Activated CD4-positive, alpha-beta T cell treated with anti-CD3 and anti-CD28 coated beads for 36 hours (primary cell): ENCODE results near the gene SPTBN5. TPM values are rescaled to one million over a fixed set of nuclear protein-coding genes. Genes with fewer than 3 reads are reported as not detected.

Experiments
- ATAC-seq: fragments of 200-7000 bp; cut with Tn5 transposase; one replicate; pipeline ENCODE4 v1.10.0; 2021; ENCODE audit warnings: mild to moderate bottlenecking, moderate library complexity
- CTCF ChIA-PET: fragments of 350-600 bp; sonication (Branson Sonifier 250); formaldehyde crosslinking; loops from one replicate; lab custom pipeline; 2021; ENCODE audit warnings: antibody characterized with exemption; lab: Charles Lee
- POLR2A ChIA-PET: fragments of 350-600 bp; sonication (Branson Sonifier 250); formaldehyde crosslinking; loops from one replicate; lab custom pipeline; 2021; ENCODE audit warnings: antibody characterized with exemption, inconsistent platforms; lab: Charles Lee
- DNase-seq: peaks from one replicate; pipeline ENCODE4 v3.0.0-alpha.2; 2020
- H3K27ac Mint-ChIP-seq: one replicate; pipeline ENCODE4 v1.8.0; 2021; ENCODE audit warnings: mixed read lengths
- H3K27me3 Mint-ChIP-seq: one replicate; pipeline ENCODE4 v1.8.0; 2021; ENCODE audit warnings: mixed read lengths
- H3K36me3 Mint-ChIP-seq: one replicate; pipeline ENCODE4 v1.8.0; 2021; ENCODE audit warnings: low read depth, mixed read lengths
- H3K4me1 Mint-ChIP-seq: one replicate; pipeline ENCODE4 v1.8.0; 2021; ENCODE audit warnings: mixed read lengths
- H3K4me3 Mint-ChIP-seq: one replicate; pipeline ENCODE4 v1.8.0; 2021; ENCODE audit warnings: mild to moderate bottlenecking, moderate library complexity, mixed read lengths
- H3K9me3 Mint-ChIP-seq: one replicate; pipeline ENCODE4 v1.8.0; 2021; ENCODE audit warnings: low read depth, mixed read lengths
- intact Hi-C, 2 experiments: fragments of 100-400 bp; cut with DNase I in 1 of 2; cut with micrococcal nuclease in 1 of 2; formaldehyde crosslinking; loops; one replicate each; pipeline versions ENCODE4 v1.14.2 to v1.15.1; 2022 to 2024; cut with DNase I, micrococcal nuclease
- total RNA-seq, 2 experiments: library from RNA; stranded (reverse); gene quantifications; one replicate each; pipeline ENCODE4 v1.2.3, GENCODE V29; 2021

The SPTBN5 gene
- total RNA-seq, 2 experiments from 2014 or later: 0.46 to 0.51 TPM

- POLR2A ChIA-PET: no interaction called here
- DNase-seq (no peak), ATAC-seq (no peak)
- no peak overlapping the region for H3K4me3 Mint-ChIP-seq
- no peaks in the 10 kb centered on the region for H3K27me3 Mint-ChIP-seq
- CTCF ChIA-PET: no interaction called here
- H3K36me3 Mint-ChIP-seq: peaks cover 6% of the 10 kb centered on the region
- intact Hi-C loops: no loop called here
- H3K4me1 Mint-ChIP-seq: peaks cover 4% of the 10 kb centered on the region
- H3K9me3 Mint-ChIP-seq: no peaks in the 10 kb centered on the region
- H3K27ac Mint-ChIP-seq: no peak overlapping the region
These were observed 50.3 kb downstream of the SPTBN5 start for GRCh38 chr15:41843571-41843970.

DNA sequence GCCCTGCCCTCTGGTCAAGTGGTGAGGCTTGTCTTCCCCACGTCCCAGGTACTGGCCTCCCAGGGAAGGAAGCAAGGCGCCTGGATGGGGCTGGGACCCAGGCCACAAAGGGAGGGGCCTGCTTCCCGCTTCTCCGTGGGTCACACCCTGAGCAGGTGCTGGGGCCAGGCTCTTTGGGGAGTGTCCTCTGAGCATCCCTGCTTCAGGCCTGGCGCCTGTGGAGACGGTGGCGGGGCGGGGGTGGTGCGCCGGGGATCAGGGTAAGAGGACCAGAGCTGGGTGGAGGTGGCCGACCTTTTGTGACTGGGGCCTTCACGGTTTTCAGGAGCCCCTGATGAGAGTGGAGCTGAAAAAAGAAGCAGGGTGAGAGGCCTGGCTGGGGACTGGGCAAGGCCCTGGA is 51.6 kb downstream of the SPTBN5 start:
- Mint-ChIP-seq H3K4me1 (no peaks in the 10 kb centered on the region), H3K4me3 (no peak overlapping the region), H3K27me3 (no peaks in the 10 kb centered on the region), H3K27ac (no peak overlapping the region), H3K9me3 (no peaks in the 10 kb centered on the region), H3K36me3 (peaks cover 4% of the 10 kb centered on the region)
- ATAC-seq: no peak
- POLR2A ChIA-PET: no interaction called here
- DNase-seq: no peak
- intact Hi-C loops: no loop called here
- CTCF ChIA-PET: no interaction called here

DNA sequence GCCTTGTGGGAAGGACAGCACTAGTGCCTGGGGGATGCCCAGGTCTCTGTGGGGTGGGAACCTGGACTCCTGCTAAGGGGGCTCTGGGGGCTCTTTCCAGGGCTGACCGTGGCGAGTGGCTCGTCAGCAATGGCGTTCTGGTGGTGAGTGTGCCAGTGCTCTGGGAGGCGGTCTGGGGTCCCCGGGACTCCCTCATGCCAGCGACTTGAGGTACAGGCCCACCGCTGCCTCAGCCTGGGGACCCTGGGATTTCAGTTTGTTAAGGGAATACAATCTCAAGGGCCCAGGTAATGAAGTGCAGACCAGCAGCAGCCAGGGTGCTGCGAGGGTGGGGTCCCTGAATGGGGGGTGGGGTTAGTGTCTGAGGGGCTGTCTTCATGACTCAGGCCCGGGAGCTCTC is 52.7 kb downstream of the SPTBN5 start:
- ChIA-PET CTCF (interaction anchor here (0.6 kb wide), 1 partner anchor 117 kb away, joined by 5 read pairs; no protein-coding TSS in a partner anchor), POLR2A (no interaction called here)
- Mint-ChIP-seq H3K9me3 (no peaks in the 10 kb centered on the region), H3K4me1 (no peaks in the 10 kb centered on the region), H3K27ac (no peak overlapping the region), H3K36me3 (peaks cover 6% of the 10 kb centered on the region), H3K4me3 (no peak overlapping the region), H3K27me3 (no peaks in the 10 kb centered on the region)
- intact Hi-C loops: no loop called here
- no peak for ATAC-seq
- no peak for DNase-seq

GRCh38 chr15:41840673-41841072 is 53.2 kb downstream of the SPTBN5 start:
- DNase-seq: no peak
- Mint-ChIP-seq H3K9me3 (no peaks in the 10 kb centered on the region), H3K36me3 (peaks cover 5% of the 10 kb centered on the region), H3K27ac (peak overlapping the region; percentile 25), H3K4me3 (no peak overlapping the region), H3K27me3 (no peaks in the 10 kb centered on the region), H3K4me1 (no peaks in the 10 kb centered on the region)
- no peak for ATAC-seq
- CTCF ChIA-PET: no interaction called here
- POLR2A ChIA-PET: no interaction called here
- intact Hi-C loops: no loop called here

DNA sequence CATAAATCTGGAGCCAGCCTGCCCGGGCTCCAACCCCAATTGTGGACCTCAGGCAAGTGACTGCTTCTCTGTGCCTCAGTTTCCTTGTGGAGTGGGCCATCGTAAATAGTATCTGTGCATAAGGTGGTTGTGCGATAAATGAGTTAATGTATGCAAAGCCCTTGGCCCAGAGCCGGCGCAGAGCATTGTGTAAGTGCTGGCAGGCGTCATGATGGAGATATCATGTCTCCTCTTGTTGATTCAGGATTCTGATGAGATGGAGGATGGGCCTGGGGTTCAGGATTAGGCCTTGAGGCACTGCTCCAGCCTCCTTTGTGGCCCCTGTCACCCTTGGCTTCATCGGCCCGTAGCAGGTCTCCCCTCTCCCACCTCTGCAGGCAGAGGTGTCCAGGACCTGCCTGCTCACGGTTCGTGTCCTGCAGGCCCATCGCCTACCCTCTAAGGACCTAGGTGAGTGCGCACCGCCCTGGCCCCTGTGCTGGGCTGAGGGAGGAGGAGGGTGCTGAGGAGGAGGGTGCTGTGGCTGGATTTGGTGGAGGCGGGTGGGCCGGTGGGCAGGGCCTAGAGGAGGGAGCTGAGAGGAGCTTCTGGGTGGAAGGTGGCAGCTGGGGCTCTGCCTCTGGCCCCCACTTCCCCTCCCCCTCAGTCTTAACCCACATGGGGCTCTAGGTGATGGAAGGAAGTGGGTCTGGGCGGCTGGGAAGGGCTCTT is 53.9 kb downstream of the SPTBN5 start:
- peaks cover 5% of the 10 kb centered on the region for H3K36me3 Mint-ChIP-seq
- ChIA-PET POLR2A (no interaction called here), CTCF (interaction anchor here (1.7 kb wide), 1 partner anchor 11 kb away, joined by 5 read pairs; no protein-coding TSS in a partner anchor)
- intact Hi-C loops: no loop called here
- H3K4me1 Mint-ChIP-seq: no peaks in the 10 kb centered on the region
- no peaks in the 10 kb centered on the region for H3K27me3 Mint-ChIP-seq
- DNase-seq (no peak), ATAC-seq (no peak)
- no peak overlapping the region for H3K4me3 Mint-ChIP-seq
- H3K9me3 Mint-ChIP-seq: no peaks in the 10 kb centered on the region
- no peak overlapping the region for H3K27ac Mint-ChIP-seq

DNA sequence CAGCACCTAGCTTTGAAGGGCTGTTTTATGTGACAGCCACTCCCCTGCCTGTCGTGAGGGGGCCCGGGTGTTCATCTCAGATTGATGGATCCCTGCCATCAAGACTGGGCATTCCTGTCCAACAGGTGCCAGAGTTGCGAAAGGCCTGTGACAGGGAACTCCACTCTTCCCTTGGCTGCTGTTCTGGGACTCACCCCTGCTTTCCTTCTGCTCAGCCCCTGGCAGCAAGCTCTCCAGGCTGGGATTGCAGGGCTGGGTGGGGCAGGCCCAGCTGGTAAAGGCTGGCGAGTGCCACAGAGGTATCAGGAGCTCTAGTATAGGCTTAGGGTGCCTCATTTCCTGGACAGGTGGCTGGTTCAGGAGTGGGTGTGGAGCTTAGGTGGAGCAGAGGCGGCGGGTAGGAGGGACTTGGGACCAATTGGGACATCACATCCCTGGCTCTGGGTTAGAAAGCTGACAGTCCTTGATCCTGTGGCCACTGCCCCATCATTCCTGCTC is 55.4 kb downstream of the SPTBN5 start, which contains the start of gene PLA2G4B:
TSS of gene PLA2G4B (plus strand) at position 448 of the 498 bp plus-strand sequence. CDS start 67 bp downstream, outside the sequence.
- intact Hi-C loops: no loop called here
- Mint-ChIP-seq H3K27me3 (no peaks in the 10 kb centered on the region), H3K36me3 (peaks cover 5% of the 10 kb centered on the region), H3K27ac (no peak within 1 kb of the TSS), H3K9me3 (no peaks in the 10 kb centered on the region), H3K4me1 (peaks cover 3% of the 10 kb centered on the region), H3K4me3 (no peak within 1 kb of the TSS)
- ATAC-seq (no peak), DNase-seq (no peak)
- POLR2A ChIA-PET: no interaction called here
- CTCF ChIA-PET: interaction anchor here (0.6 to 1.7 kb wide), 4 partner anchors 13 to 66 kb away, joined by 3 to 5 read pairs (median 4); no protein-coding TSS in a partner anchor

- Mint-ChIP-seq H3K9me3 (no peaks in the 10 kb centered on the region), H3K27ac (no peak overlapping the region), H3K4me1 (peaks cover 16% of the 10 kb centered on the region), H3K36me3 (peaks cover 9% of the 10 kb centered on the region), H3K27me3 (no peaks in the 10 kb centered on the region), H3K4me3 (no peak overlapping the region)
- POLR2A ChIA-PET: no interaction called here
- ATAC-seq: no peak
- DNase-seq: no peak
- CTCF ChIA-PET: interaction anchor here (0.6 kb wide), 1 partner anchor 18 kb away, joined by 3 read pairs; no protein-coding TSS in a partner anchor
- intact Hi-C loops: no loop called here
These were observed 57.0 kb downstream of the SPTBN5 start for GRCh38 chr15:41836713-41837454.

- H3K36me3 Mint-ChIP-seq: peaks cover 11% of the 10 kb centered on the region
- peaks cover 24% of the 10 kb centered on the region for H3K4me1 Mint-ChIP-seq
- intact Hi-C loops: no loop called here
- no peak overlapping the region for H3K27ac Mint-ChIP-seq
- POLR2A ChIA-PET: no interaction called here
- CTCF ChIA-PET: no interaction called here
- DNase-seq (no peak), ATAC-seq (no peak)
- no peak overlapping the region for H3K4me3 Mint-ChIP-seq
- H3K9me3 Mint-ChIP-seq: no peaks in the 10 kb centered on the region
- no peaks in the 10 kb centered on the region for H3K27me3 Mint-ChIP-seq
These were observed 57.8 kb downstream of the SPTBN5 start for GRCh38 chr15:41836073-41836472.

DNA sequence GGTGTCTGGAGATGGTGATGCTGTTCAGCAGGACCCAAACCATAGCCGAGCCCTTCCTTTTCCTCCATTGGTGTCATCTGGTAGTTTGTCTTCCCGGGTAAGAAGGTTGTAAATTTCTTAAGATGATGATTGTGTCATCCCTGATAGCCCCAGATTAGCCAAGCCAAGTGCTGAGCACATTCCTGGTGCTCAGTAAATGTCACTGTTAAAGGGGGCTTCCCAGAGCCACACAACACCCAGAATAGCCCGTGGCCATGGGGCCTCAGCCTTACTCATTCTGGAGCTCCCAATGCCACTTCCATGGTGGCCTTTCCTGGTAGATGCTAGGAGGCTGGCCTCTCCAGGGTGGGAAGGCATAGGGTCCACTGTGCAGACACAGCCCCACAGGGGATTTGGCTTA is 59.8 kb downstream of the SPTBN5 start:
- H3K9me3 Mint-ChIP-seq: no peaks in the 10 kb centered on the region
- H3K4me3 Mint-ChIP-seq: no peak overlapping the region
- intact Hi-C loops: no loop called here
- ATAC-seq: no peak
- H3K36me3 Mint-ChIP-seq: peaks cover 11% of the 10 kb centered on the region
- no peaks in the 10 kb centered on the region for H3K27me3 Mint-ChIP-seq
- POLR2A ChIA-PET: no interaction called here
- peaks cover 35% of the 10 kb centered on the region for H3K4me1 Mint-ChIP-seq
- DNase-seq: no peak
- H3K27ac Mint-ChIP-seq: no peak overlapping the region
- CTCF ChIA-PET: no interaction called here

DNA sequence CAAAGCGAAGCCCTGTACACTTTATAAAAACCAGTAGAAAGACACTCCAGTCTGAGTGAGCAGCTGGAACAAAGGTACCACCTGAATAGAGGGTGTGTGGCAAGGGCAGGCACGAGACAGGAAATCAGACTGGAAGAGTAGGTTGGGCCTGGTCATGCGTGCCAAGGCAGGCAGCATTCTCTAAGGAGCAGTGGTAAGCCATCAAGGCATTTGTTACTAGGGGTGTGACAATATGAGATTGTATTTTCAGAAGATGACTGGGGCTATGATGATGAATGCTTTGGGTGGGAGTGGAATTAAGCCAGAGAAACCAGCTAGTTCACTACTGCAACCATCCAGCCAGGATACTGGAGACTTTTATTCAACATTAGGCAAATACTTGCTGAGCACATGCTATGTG is 61.0 kb downstream of the SPTBN5 start:
- POLR2A ChIA-PET: interaction anchor here (0.6 kb wide), 1 partner anchor 12 kb away, joined by 3 read pairs; no protein-coding TSS in a partner anchor
- Mint-ChIP-seq H3K27ac (no peak overlapping the region), H3K4me3 (no peak overlapping the region), H3K36me3 (peaks cover 11% of the 10 kb centered on the region), H3K9me3 (no peaks in the 10 kb centered on the region), H3K27me3 (no peaks in the 10 kb centered on the region), H3K4me1 (peaks cover 40% of the 10 kb centered on the region)
- peak; percentile 35 for DNase-seq
- CTCF ChIA-PET: interaction anchor here (0.6 to 0.9 kb wide), 2 partner anchors 72 to 856 kb away, joined by 3 read pairs; no protein-coding TSS in a partner anchor
- peak; percentile 6 for ATAC-seq
- intact Hi-C loops: no loop called here

GRCh38 chr15:41832208-41832607 is 61.6 kb downstream of the SPTBN5 start:
- peaks cover 9% of the 10 kb centered on the region for H3K36me3 Mint-ChIP-seq
- ChIA-PET CTCF (interaction anchor here (0.6 to 2.4 kb wide), 3 partner anchors 59 to 1749 kb away, joined by 3 to 14 read pairs (median 3); partner anchors contain the start of gene MAPKBP1), POLR2A (interaction anchor here (0.7 to 1.3 kb wide), 3 partner anchors 17 to 367 kb away, joined by 3 to 7 read pairs (median 4); partner anchors contain the start of gene MAPKBP1)
- no peak overlapping the region for H3K4me3 Mint-ChIP-seq
- H3K27ac Mint-ChIP-seq: no peak overlapping the region
- peaks cover 42% of the 10 kb centered on the region for H3K4me1 Mint-ChIP-seq
- intact Hi-C loops: no loop called here
- no peaks in the 10 kb centered on the region for H3K9me3 Mint-ChIP-seq
- H3K27me3 Mint-ChIP-seq: no peaks in the 10 kb centered on the region
- ATAC-seq: no peak
- DNase-seq: no peak
